Glutamatergic neuron (in vitro differentiated cells): ENCODE measurements around the gene SKOR1. TPM values are rescaled to one million over a fixed set of nuclear protein-coding genes. Genes with fewer than 3 reads are reported as not detected.

Experiments used
- DNase-seq: peaks from one replicate; pipeline ENCODE4 v3.0.0; 2022
- H3K27ac Mint-ChIP-seq: one replicate; pipeline ENCODE4 v1.8.0; 2020; ENCODE audit warnings: mild to moderate bottlenecking, mixed read lengths, inconsistent platforms; ENCODE audit not compliant: unreplicated experiment
- H3K27me3 Mint-ChIP-seq: one replicate; pipeline ENCODE4 v1.8.0; 2020; ENCODE audit warnings: mild to moderate bottlenecking, moderate library complexity, mixed read lengths, inconsistent platforms; ENCODE audit not compliant: unreplicated experiment
- H3K36me3 Mint-ChIP-seq: one replicate; pipeline ENCODE4 v1.8.0; 2020; ENCODE audit warnings: mild to moderate bottlenecking, mixed read lengths, inconsistent platforms; ENCODE audit not compliant: unreplicated experiment
- H3K4me1 Mint-ChIP-seq: one replicate; pipeline ENCODE4 v1.8.0; 2020; ENCODE audit warnings: mild to moderate bottlenecking, low read depth, mixed read lengths, inconsistent platforms; ENCODE audit not compliant: unreplicated experiment
- H3K4me3 Mint-ChIP-seq: one replicate; pipeline ENCODE4 v1.8.0; 2020; ENCODE audit warnings: mild to moderate bottlenecking, mixed read lengths, inconsistent platforms; ENCODE audit not compliant: unreplicated experiment
- H3K9me3 Mint-ChIP-seq: one replicate; pipeline ENCODE4 v1.8.0; 2020; ENCODE audit warnings: mild to moderate bottlenecking, moderate library complexity, mixed read lengths, inconsistent platforms; ENCODE audit not compliant: unreplicated experiment
- total RNA-seq: library from RNA; stranded (reverse); fragmentation: NEBNext Ultra II Directional; extraction: Animal tissue kit (Norgen Biotek cat#: 25700); gene quantifications from one replicate; pipeline ENCODE4 v1.2.1, GENCODE V29; 2021; ENCODE audit not compliant: unreplicated experiment
- TF ChIP-seq, protein P1 (sequence below): fragments of 200-600 bp; sonication (generic); IDR thresholded peaks from one replicate; pipeline ENCODE4 v1.5.0; 2021; ENCODE audit not compliant: partially characterized antibody, unreplicated experiment

The SKOR1 gene
- total RNA-seq, 1 donor from 2014 or later = 4.0 TPM

DNA sequence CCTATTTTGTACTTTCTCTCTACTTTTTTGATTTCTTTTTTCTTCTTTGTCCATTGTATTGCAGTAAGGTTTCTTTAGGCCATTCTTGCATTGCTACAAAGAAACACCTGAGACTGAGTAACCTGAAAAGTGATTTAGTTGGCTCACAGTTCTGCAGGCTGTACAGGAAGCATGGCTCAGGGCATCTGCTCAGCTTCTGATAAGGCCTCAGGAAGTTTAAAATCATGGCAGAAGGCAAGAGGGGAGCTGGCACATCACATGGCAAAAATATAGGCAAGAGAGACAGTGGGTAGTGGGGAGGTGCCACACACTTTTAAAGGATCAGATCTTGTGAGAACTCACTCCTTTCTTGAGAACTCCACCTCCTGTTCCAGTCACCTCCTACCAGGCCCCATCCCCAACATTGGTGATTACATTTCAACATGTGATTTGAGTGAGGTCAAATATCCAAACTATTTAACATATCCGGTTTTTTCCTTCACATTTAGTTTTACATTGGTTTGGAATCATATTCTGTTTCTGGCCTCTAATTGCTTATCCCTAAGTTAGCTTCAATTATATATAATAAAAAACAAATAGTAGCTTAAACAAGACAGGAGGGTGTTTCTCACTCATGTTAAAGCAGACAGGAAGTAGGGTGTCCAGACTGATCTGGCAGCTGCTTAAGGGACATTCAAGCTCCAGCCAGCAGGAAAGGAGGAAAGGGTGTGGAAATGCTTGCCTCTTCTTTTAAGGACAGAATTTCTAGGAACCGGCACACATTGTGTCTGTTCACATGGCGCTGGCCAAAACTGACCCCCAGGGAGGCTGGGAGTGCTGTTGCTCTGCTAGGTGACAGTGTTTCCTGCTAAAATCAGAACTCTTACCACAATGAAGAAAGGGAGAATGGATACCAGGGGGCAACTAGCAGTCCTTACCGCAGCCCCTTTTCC, 28.8 kb upstream of the SKOR1 start:
- peaks cover 18% of the 10 kb centered on the region for H3K4me1 Mint-ChIP-seq
- no peak for DNase-seq
- no peak overlapping the region for H3K27ac Mint-ChIP-seq
- peaks cover 5% of the 10 kb centered on the region for H3K9me3 Mint-ChIP-seq
- no peak overlapping the region for H3K4me3 Mint-ChIP-seq
- H3K36me3 Mint-ChIP-seq = peaks cover 16% of the 10 kb centered on the region
- peaks cover 2% of the 10 kb centered on the region for H3K27me3 Mint-ChIP-seq
- TF ChIP-seq, protein P1, sequence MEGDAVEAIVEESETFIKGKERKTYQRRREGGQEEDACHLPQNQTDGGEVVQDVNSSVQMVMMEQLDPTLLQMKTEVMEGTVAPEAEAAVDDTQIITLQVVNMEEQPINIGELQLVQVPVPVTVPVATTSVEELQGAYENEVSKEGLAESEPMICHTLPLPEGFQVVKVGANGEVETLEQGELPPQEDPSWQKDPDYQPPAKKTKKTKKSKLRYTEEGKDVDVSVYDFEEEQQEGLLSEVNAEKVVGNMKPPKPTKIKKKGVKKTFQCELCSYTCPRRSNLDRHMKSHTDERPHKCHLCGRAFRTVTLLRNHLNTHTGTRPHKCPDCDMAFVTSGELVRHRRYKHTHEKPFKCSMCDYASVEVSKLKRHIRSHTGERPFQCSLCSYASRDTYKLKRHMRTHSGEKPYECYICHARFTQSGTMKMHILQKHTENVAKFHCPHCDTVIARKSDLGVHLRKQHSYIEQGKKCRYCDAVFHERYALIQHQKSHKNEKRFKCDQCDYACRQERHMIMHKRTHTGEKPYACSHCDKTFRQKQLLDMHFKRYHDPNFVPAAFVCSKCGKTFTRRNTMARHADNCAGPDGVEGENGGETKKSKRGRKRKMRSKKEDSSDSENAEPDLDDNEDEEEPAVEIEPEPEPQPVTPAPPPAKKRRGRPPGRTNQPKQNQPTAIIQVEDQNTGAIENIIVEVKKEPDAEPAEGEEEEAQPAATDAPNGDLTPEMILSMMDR = no peak

DNA sequence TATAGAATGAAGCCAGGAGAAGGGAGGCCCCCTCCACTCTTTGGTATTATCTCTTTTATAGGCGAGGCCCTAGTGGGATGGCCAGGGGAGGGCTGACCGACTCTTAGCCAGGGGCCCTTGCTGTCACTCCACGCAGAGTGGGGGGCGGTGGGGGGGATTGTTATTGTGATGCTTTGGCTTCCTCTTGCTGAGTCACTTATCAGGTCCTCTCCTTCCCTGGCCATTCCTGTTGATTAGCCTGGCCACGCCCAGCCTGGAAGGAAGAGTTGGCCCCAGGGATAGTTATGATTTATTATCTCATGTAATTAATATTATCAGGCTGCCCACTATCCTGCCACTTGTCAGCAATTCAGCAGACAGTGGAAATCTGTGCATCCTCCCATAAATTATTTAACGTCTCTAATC, 25.5 kb upstream of the SKOR1 start:
- H3K27ac Mint-ChIP-seq = no peak overlapping the region
- peaks cover 29% of the 10 kb centered on the region for H3K4me1 Mint-ChIP-seq
- TF ChIP-seq, protein P1 = no peak
- DNase-seq = no peak
- H3K9me3 Mint-ChIP-seq = peaks cover 8% of the 10 kb centered on the region
- H3K36me3 Mint-ChIP-seq = peaks cover 19% of the 10 kb centered on the region
- no peak overlapping the region for H3K4me3 Mint-ChIP-seq
- H3K27me3 Mint-ChIP-seq = peaks cover 5% of the 10 kb centered on the region

DNA sequence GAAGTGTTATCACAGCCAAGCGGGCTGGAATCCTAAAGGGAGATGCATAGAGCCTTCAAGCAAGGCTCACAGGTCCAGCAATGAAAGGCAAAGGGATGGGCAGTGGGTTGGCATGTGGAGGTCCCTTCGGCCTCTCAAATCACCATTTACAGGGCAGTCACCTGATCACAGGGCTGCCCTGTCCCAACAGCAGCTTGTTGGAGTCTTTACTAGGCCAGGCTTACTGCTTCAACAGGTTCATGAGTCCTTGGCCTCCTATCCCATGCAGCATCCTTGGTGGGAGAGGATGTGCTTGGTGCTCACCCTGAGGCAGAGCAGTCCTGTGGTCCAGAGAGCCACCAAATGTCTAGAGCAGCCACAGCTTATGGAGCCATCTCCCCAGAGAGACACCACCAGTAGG, 24.2 kb upstream of the SKOR1 start:
- no peak overlapping the region for H3K27ac Mint-ChIP-seq
- peaks cover 6% of the 10 kb centered on the region for H3K9me3 Mint-ChIP-seq
- TF ChIP-seq, protein P1 = no peak
- H3K4me1 Mint-ChIP-seq = peaks cover 31% of the 10 kb centered on the region
- DNase-seq = no peak
- peaks cover 6% of the 10 kb centered on the region for H3K36me3 Mint-ChIP-seq
- H3K4me3 Mint-ChIP-seq = no peak overlapping the region
- peaks cover 4% of the 10 kb centered on the region for H3K27me3 Mint-ChIP-seq

- H3K4me3 Mint-ChIP-seq = no peak overlapping the region
- H3K9me3 Mint-ChIP-seq = peaks cover 5% of the 10 kb centered on the region
- no peak overlapping the region for H3K27ac Mint-ChIP-seq
- peaks cover 24% of the 10 kb centered on the region for H3K4me1 Mint-ChIP-seq
- TF ChIP-seq, protein P1 = no peak
- H3K36me3 Mint-ChIP-seq = peaks cover 5% of the 10 kb centered on the region
- peaks cover 3% of the 10 kb centered on the region for H3K27me3 Mint-ChIP-seq
- no peak for DNase-seq
Observed at GRCh38 chr15:67801926-67802914, 23.1 kb upstream of the SKOR1 start.
